ENCODE data around the gene GPC5. TPM values are rescaled to one million over a fixed set of nuclear protein-coding genes. Genes with fewer than 3 reads are reported as not detected.

GPC5 gene
- total and polyA plus RNA-seq, 2 of the 13 experiments (the other 11 are each of a cell fraction or from before 2014, with no cell fraction given), result 0.02 to 0.07 TPM

DNA sequence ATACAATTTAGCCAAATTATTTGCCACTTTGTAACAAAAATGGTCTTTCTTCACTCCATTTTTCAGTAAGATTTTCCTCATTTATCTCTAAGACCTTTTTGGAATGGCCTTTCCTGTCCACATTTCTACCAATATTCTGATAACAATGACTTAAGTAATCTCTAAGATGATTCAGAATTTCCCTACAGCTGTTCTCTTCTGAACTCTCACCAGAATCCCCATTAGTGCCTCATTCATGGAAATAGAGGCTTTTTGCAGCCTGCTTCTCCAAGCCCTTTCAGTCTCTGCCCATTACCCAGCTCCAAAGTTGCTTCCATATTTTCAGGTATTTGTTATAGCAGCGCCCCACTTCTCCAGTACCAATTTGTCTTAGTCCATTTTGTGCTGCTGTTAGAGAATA, 867.0 kb downstream of the GPC5 start:
- Histone ChIP-seq H3K27ac (ENCODE audit: extremely low read length, insufficient read depth, low read length) (no peak overlapping the region), H3K9me3 (ENCODE audit: low read length) (no peaks in the 10 kb centered on the region), H3K27me3 (ENCODE audit: control insufficient read depth in 1 of 2, insufficient read depth in 2 of 2, low read length in 2 of 2) (no peaks in the 10 kb centered on the region), H3K79me2 (ENCODE audit: insufficient read depth, low read length) (no peaks in the 10 kb centered on the region), H3K36me3 (replicated peaks in 1 of 2; ENCODE audit: control insufficient read depth in 1 of 2, insufficient read depth in 2 of 2, low read length in 2 of 2) (no peaks in the 10 kb centered on the region), H3K9ac (ENCODE audit: insufficient read depth, low read depth, low read length) (no peak overlapping the region), H4K20me1 (ENCODE audit: insufficient read depth, low read length) (no peaks in the 10 kb centered on the region), H2AFZ (ENCODE audit: low read length) (no peak overlapping the region), H3K4me2 (ENCODE audit: low read depth, low read length) (no peak overlapping the region), H3K4me3 (replicated peaks in 1 of 3; ENCODE audit: insufficient read depth in 1 of 3, low read depth in 2 of 3, low read length in 3 of 3) (no peak overlapping the region), H3K4me1 (ENCODE audit: insufficient read depth, low read length) (no peaks in the 10 kb centered on the region)
- BruUV-seq (replicated peaks), result no TSS peak
- in situ Hi-C loops (cut with HindIII; ENCODE audit: extremely low pct_ligation_motif_present, low pct_unique_long_range_greater_than_20kb) (no loop called here), intact Hi-C loops (cut with micrococcal nuclease; ENCODE audit: unreplicated experiment) (no loop called here)
- DNase-seq (ENCODE audit: low spot score) (no peak), ATAC-seq (no peak), FAIRE-seq (no peak)
- TF ChIP-seq RCOR2 (CRISPR knock-in tag; IDR thresholded peaks at IDR 0.05) (no peak), CREM (IDR thresholded peaks at IDR 0.05) (no peak), CREM (CRISPR knock-in tag; IDR thresholded peaks at IDR 0.05) (no peak), TOPORS (CRISPR knock-in tag; IDR thresholded peaks at IDR 0.05) (no peak)
- 0% methylated on average over 1 of the region's 1 CpG for WGBS (ENCODE audit: low lambda C conversion rate)
- ChIA-PET CTCF (ENCODE audit: low intra/inter-chr PET ratio, low total read pairs) (no interaction called here), POLR2A (no interaction called here)

DNA sequence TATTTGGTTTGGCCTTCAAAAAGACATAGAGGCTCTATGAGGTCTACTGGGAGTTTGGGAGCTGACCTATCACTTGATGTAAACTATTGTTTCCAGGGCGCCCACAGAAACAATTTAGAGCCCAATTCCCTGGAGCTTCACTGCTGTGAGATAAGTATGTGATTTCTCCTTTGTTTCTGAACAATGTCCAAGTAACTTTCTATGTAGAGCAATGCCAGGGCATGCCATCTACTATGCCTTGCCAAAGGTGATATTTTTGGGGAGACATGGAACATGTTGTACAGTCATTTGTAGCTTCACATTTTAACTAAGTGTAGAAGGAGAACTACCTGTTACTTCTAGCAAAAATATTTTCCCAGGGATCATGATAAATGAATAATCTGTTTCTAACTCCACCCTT, 872.6 kb downstream of the GPC5 start:
- intact Hi-C loops (cut with micrococcal nuclease; ENCODE audit: unreplicated experiment), result no loop called here
- Histone ChIP-seq H3K9ac (ENCODE audit: insufficient read depth, low read depth, low read length) (no peak overlapping the region), H3K4me1 (ENCODE audit: insufficient read depth, low read length) (no peaks in the 10 kb centered on the region), H3K27ac (ENCODE audit: extremely low read length, insufficient read depth, low read length) (no peak overlapping the region), H2AFZ (ENCODE audit: low read length) (no peak overlapping the region), H3K4me2 (ENCODE audit: low read depth, low read length) (no peak overlapping the region), H3K4me3 (replicated peaks in 1 of 3; ENCODE audit: insufficient read depth in 1 of 3, low read depth in 2 of 3, low read length in 3 of 3) (no peak overlapping the region), H3K9me3 (ENCODE audit: low read length) (no peaks in the 10 kb centered on the region), H3K36me3 (replicated peaks in 1 of 2; ENCODE audit: control insufficient read depth in 1 of 2, insufficient read depth in 2 of 2, low read length in 2 of 2) (no peaks in the 10 kb centered on the region), H4K20me1 (ENCODE audit: insufficient read depth, low read length) (no peaks in the 10 kb centered on the region), H3K27me3 (ENCODE audit: control insufficient read depth in 1 of 2, insufficient read depth in 2 of 2, low read length in 2 of 2) (no peaks in the 10 kb centered on the region), H3K79me2 (ENCODE audit: insufficient read depth, low read length) (no peaks in the 10 kb centered on the region)
- no peak for ATAC-seq
- TF ChIP-seq ZNF138 (CRISPR knock-in tag; IDR thresholded peaks at IDR 0.05; ENCODE audit: low read depth) (no peak), BORCS8-MEF2B (CRISPR knock-in tag; IDR thresholded peaks at IDR 0.05) (no peak), RBM22 (optimal IDR thresholded peaks at IDR 0.05; ENCODE audit: low read length) (no peak)
- no peak for FAIRE-seq
- in situ Hi-C loops (cut with HindIII; ENCODE audit: extremely low pct_ligation_motif_present, low pct_unique_long_range_greater_than_20kb), result no loop called here
- BruUV-seq (replicated peaks), result no TSS peak
- ChIA-PET CTCF (ENCODE audit: low intra/inter-chr PET ratio, low total read pairs) (no interaction called here), POLR2A (no interaction called here)
- no peak for DNase-seq (ENCODE audit: low spot score)
- 0% methylated on average over 1 of the region's 1 CpG for WGBS (ENCODE audit: low lambda C conversion rate)

Data from HepG2 (cell line).